H1 (cell line): ENCODE results near the gene MIEN1. TPM values are rescaled to one million over a fixed set of nuclear protein-coding genes. Genes with fewer than 3 reads are reported as not detected.

Experiments used
- BACH1 ChIP-seq: IDR thresholded peaks from 2 replicates; pipeline ENCODE4 v1.6.1; 2012; ENCODE audit warnings: low read length, improper control_type of control experiment
- polyA plus RNA-seq, 7 experiments: library from polyadenylated mRNA; depleted of rRNA in 3 of 7; stranded (reverse) in 5 of 7; unstranded in 2 of 7; fragments of >200 nt in 5 of 7; fragments of 200-250 nt in 2 of 7; gene quantifications; 1 replicate in 5 of 7; 2 replicates in 1 of 7; 4 replicates in 1 of 7; pipeline versions ENCODE4 v1.2.1 to v1.2.3, GENCODE V29; 2011 to 2013; ENCODE audit warnings: missing spikeins in 2 of 7, mixed read lengths in 2 of 7
- total RNA-seq: library from RNA; stranded (reverse); fragmentation: NEBNext Ultra II Directional; extraction: Animal tissue kit (Norgen Biotek cat#: 25700); gene quantifications from 2 replicates; pipeline ENCODE4 v1.2.1, GENCODE V29; 2021

MIEN1 gene
- total and polyA plus RNA-seq, 2 of the 8 experiments (the other 6 are each of a cell fraction or from before 2014, with no cell fraction given), result 29.6 to 54.9 TPM

DNA sequence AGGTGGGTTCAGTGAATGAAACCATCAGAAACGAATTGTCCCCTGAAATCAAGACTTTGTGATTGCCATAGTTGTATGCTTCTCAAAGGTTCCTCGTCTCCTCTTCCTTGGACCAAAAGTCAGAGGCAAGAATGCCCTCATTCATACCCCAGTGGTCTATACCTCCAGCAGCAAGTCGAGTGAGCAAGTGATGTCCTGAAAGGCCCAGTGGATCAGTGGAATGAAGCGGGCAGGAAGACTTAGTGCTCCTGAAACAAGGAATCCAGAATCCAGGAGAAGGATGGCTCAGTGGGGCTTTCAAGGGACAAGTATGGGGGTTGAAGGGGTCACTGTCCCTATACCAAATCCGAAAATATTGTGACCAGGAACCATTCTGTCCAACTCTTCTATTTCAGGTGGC, 35.7 kb downstream of the MIEN1 start (continued):
- no peak for TF ChIP-seq BACH1
